WTC11 (cell line): ENCODE results near the gene SLC35E3. TPM values are rescaled to one million over a fixed set of nuclear protein-coding genes. Genes with fewer than 3 reads are reported as not detected.

Experiments
- ATAC-seq: fragments of 200-7000 bp; cut with Tn5 transposase; 2 replicates; pipeline ENCODE4 v1.10.0; 2021; ENCODE audit warnings: mild to moderate bottlenecking, moderate library complexity
- CTCF ChIA-PET: fragments of 300-600 bp; sonication (Branson Sonifier 250); formaldehyde crosslinking; loops from one replicate; lab custom pipeline; 2021; ENCODE audit warnings: antibody characterized with exemption; lab: Charles Lee
- POLR2A ChIA-PET: fragments of 350-600 bp; sonication (Branson Sonifier 250); formaldehyde crosslinking; loops from one replicate; lab custom pipeline; 2021; ENCODE audit warnings: antibody characterized with exemption; lab: Charles Lee
- DNase-seq: peaks from one replicate; pipeline ENCODE4 v3.0.0; 2021; ENCODE audit warnings: low spot score
- H3K27ac Mint-ChIP-seq: 2 replicates; pipeline ENCODE4 v1.8.0; 2021; ENCODE audit warnings: mixed read lengths
- H3K27me3 Mint-ChIP-seq: 2 replicates; pipeline ENCODE4 v1.8.0; 2021; ENCODE audit warnings: low read depth, mild to moderate bottlenecking, moderate library complexity, mixed read lengths
- H3K36me3 Mint-ChIP-seq: 2 replicates; pipeline ENCODE4 v1.8.0; 2021; ENCODE audit warnings: mixed read lengths
- H3K4me1 Mint-ChIP-seq: 2 replicates; pipeline ENCODE4 v1.8.0; 2022; ENCODE audit warnings: mixed read lengths
- H3K4me3 Mint-ChIP-seq: 2 replicates; pipeline ENCODE4 v1.8.0; 2021; ENCODE audit warnings: mild to moderate bottlenecking, moderate library complexity, mixed read lengths
- H3K9me3 Mint-ChIP-seq: 2 replicates; pipeline ENCODE4 v1.8.0; 2021; ENCODE audit warnings: mixed read lengths
- ATF6 ChIP-seq: sonication (generic); formaldehyde crosslinking; IDR thresholded peaks from 2 replicates; pipeline ENCODE4 v1.8.1; 2023; ENCODE audit warnings: mild to moderate bottlenecking, missing genetic modification reagents
- CDX4 ChIP-seq: fragments of 250-450 bp; sonication (Bioruptor Pico); IDR thresholded peaks from 2 replicates; pipeline ENCODE4 v1.9.0; 2021; ENCODE audit warnings: moderate library complexity, mild to moderate bottlenecking, inconsistent platforms, borderline replicate concordance
- ELF4 ChIP-seq: sonication (generic); formaldehyde crosslinking; IDR thresholded peaks from 2 replicates; pipeline ENCODE4 v1.8.1; 2022; ENCODE audit warnings: low read depth, mild to moderate bottlenecking, moderate library complexity, missing genetic modification reagents
- ESRRA ChIP-seq: sonication (generic); formaldehyde crosslinking; IDR thresholded peaks from 2 replicates; pipeline ENCODE4 v1.8.1; 2022; ENCODE audit warnings: mild to moderate bottlenecking, missing genetic modification reagents, borderline replicate concordance
- FOXK1 ChIP-seq: sonication (generic); formaldehyde crosslinking; IDR thresholded peaks from 2 replicates; pipeline ENCODE4 v1.8.0; 2022; ENCODE audit warnings: mild to moderate bottlenecking, moderate library complexity, missing genetic modification reagents
- FOXP1 ChIP-seq: sonication (generic); formaldehyde crosslinking; IDR thresholded peaks from 2 replicates; pipeline ENCODE4 v1.8.0; 2022; ENCODE audit warnings: missing genetic modification reagents, mild to moderate bottlenecking, moderate library complexity, borderline replicate concordance
- FOXP4 ChIP-seq: sonication (generic); formaldehyde crosslinking; IDR thresholded peaks from 2 replicates; pipeline ENCODE4 v1.8.0; 2022; ENCODE audit warnings: mild to moderate bottlenecking, missing genetic modification reagents
- GABPB1 ChIP-seq: sonication (generic); formaldehyde crosslinking; IDR thresholded peaks from 2 replicates; pipeline ENCODE4 v1.8.1; 2023; ENCODE audit warnings: mild to moderate bottlenecking, missing genetic modification reagents
- HMGA2 ChIP-seq: fragments of 250-450 bp; sonication (Bioruptor Pico); IDR thresholded peaks from 2 replicates; pipeline ENCODE4 v1.4.0; 2021; ENCODE audit warnings: mild to moderate bottlenecking, moderate library complexity
- JAZF1 ChIP-seq: fragments of 250-450 bp; sonication (Bioruptor Pico); IDR thresholded peaks from 2 replicates; pipeline ENCODE4 v1.9.0; 2021; ENCODE audit warnings: moderate library complexity, mild to moderate bottlenecking, inconsistent platforms
- NFE2L1 ChIP-seq: sonication (generic); formaldehyde crosslinking; IDR thresholded peaks from 2 replicates; pipeline ENCODE4 v1.8.1; 2023; ENCODE audit warnings: missing genetic modification reagents
- NR2C2 ChIP-seq: sonication (generic); formaldehyde crosslinking; IDR thresholded peaks from 2 replicates; pipeline ENCODE4 v1.8.0; 2022; ENCODE audit warnings: mild to moderate bottlenecking, missing genetic modification reagents
- PRDM15 ChIP-seq: sonication (generic); formaldehyde crosslinking; IDR thresholded peaks from 2 replicates; pipeline ENCODE4 v1.8.0; 2022; ENCODE audit warnings: missing genetic modification reagents
- TEAD4 ChIP-seq: sonication (generic); formaldehyde crosslinking; IDR thresholded peaks from 2 replicates; pipeline ENCODE4 v1.8.0; 2022; ENCODE audit warnings: mild to moderate bottlenecking, missing genetic modification reagents
- ZBTB43 ChIP-seq: sonication (generic); formaldehyde crosslinking; IDR thresholded peaks from 2 replicates; pipeline ENCODE4 v1.8.1; 2023; ENCODE audit warnings: mild to moderate bottlenecking, missing genetic modification reagents
- ZNF121 ChIP-seq: sonication (generic); formaldehyde crosslinking; IDR thresholded peaks from 2 replicates; pipeline ENCODE4 v1.8.0; 2023; ENCODE audit warnings: missing genetic modification reagents
- ZNF138 ChIP-seq: sonication (generic); formaldehyde crosslinking; conservative IDR thresholded peaks from 2 replicates; pipeline ENCODE4 v1.8.1; 2022; ENCODE audit warnings: mild to moderate bottlenecking, moderate library complexity, missing genetic modification reagents
- ZNF219 ChIP-seq: sonication (generic); formaldehyde crosslinking; IDR thresholded peaks from 2 replicates; pipeline ENCODE4 v1.8.0; 2023; ENCODE audit warnings: missing genetic modification reagents, mild to moderate bottlenecking, borderline replicate concordance
- ZNF423 ChIP-seq: fragments of 250-450 bp; sonication (Bioruptor Pico); IDR thresholded peaks from 2 replicates; pipeline ENCODE4 v2.1.2; 2022; ENCODE audit warnings: mild to moderate bottlenecking, moderate library complexity
- total RNA-seq: library from RNA; stranded (reverse); gene quantifications from 3 replicates; pipeline ENCODE4 v1.2.3, GENCODE V29; 2021

Gene SLC35E3
- total RNA-seq, 1 experiment from 2014 or later = 11.3 TPM

GRCh38 chr12:68789144-68789878, 43.3 kb downstream of the SLC35E3 start:
- CTCF ChIA-PET = no interaction called here
- no peak for ATAC-seq

GRCh38 chr12:68790081-68790951, 44.3 kb downstream of the SLC35E3 start:
- Mint-ChIP-seq H3K4me3 (no peak overlapping the region), H3K4me1 (peaks cover 13% of the 10 kb centered on the region), H3K9me3 (no peaks in the 10 kb centered on the region), H3K27ac (no peak overlapping the region), H3K36me3 (no peaks in the 10 kb centered on the region), H3K27me3 (no peaks in the 10 kb centered on the region)
- ATAC-seq (no peak), DNase-seq (no peak)
- ChIA-PET CTCF (no interaction called here), POLR2A (no interaction called here)
- TF ChIP-seq TEAD4 (CRISPR knock-in tag) (no peak), FOXK1 (CRISPR knock-in tag) (no peak), ELF4 (no peak), ATF6 (no peak), FOXP4 (CRISPR knock-in tag) (no peak), ZNF121 (CRISPR knock-in tag) (no peak), NR2C2 (CRISPR knock-in tag) (no peak), FOXP1 (no peak), CDX4 (no peak), PRDM15 (CRISPR knock-in tag) (no peak), ZNF423 (CRISPR knock-in tag) (no peak), ZBTB43 (CRISPR knock-in tag) (no peak), NFE2L1 (CRISPR knock-in tag) (no peak), HMGA2 (CRISPR knock-in tag) (no peak), ESRRA (no peak), ZNF219 (CRISPR knock-in tag) (no peak)

More at GRCh38 chr12:68789144-68789878, 43.3 kb downstream of the SLC35E3 start:
- Mint-ChIP-seq H3K4me3 (no peak overlapping the region), H3K27ac (no peak overlapping the region), H3K27me3 (no peaks in the 10 kb centered on the region), H3K9me3 (no peaks in the 10 kb centered on the region), H3K4me1 (peaks cover 13% of the 10 kb centered on the region)
- DNase-seq = no peak
- POLR2A ChIA-PET = no interaction called here
- no peak for TF ChIP-seq ZNF138 (CRISPR knock-in tag)
- TF ChIP-seq FOXP4 (CRISPR knock-in tag) = no peak
- no peak for TF ChIP-seq JAZF1 (CRISPR knock-in tag)
- 0 out of 2 replicates have a peak, but pooled peaks have one; percentile 44 for TF ChIP-seq GABPB1 (CRISPR knock-in tag)
- TF ChIP-seq, all 79 proteins: peak for 1
- no peaks in the 10 kb centered on the region for H3K36me3 Mint-ChIP-seq
